HG03460 (cell line): ENCODE results near the gene GFPT1.
"Not testable (repeated sequence)": the region's sequence is repeated elsewhere in the genome, so short reads cannot be mapped to it uniquely, and the experiment has no call there.

Source experiments
- ATAC-seq: cut with Tn5 transposase; IDR thresholded peaks from one replicate; pipeline ENCODE4 v1.9.1; 2021; ENCODE audit not compliant: unreplicated experiment

Gene GFPT1

DNA sequence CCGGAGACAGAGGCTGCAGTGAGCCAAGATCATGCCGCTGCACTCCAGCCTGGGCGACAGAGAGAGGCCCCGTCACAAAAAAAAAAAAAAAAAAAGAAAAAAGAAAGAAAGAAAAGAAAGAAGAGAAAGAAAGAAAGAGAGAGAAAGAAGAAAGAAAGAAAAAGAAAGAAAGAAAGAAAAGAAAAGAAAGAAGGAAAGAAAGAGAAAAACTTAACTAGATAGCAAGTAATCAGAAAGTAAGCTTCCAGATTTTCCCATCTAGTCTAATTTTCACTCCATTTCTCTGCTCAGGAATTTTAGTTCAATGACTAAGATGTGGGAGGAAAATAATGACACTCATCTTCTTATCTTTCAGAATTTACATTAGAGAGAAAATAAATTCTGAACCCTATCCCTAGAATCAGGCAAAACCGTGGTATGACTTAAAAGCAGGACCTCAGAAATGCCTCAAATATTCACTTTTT is 2.4 kb downstream of the GFPT1 start:
- no peak for ATAC-seq

DNA sequence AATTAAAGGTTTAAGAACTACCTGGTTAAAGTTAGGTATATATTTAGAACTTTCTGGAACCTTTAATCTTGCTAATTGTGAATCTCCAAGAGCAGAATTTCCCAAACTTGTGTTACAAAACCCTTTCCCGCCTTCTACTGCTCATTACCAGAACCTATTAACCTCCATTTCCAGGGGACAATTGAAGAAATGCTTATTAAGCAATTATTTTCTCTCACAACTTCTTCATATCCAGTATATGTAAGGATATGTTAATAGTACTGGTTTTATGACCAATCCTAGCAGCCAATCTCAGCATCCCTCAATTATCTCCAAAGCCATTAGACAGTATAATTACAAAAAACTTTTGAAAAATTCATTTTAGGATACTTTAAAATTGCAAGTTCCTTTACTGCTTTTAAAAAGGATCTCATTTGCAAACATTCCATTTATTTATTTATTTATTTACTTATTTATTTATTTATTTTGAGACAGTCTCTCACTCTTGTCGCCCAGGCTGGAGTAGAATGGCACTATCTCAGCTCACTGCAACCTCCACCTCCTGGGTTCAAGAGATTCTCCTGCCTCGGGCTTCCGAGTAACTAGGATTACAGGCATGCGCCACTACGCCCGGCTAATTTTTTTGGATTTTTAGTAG is 3.7 kb downstream of the GFPT1 start:
- no peak for ATAC-seq

DNA sequence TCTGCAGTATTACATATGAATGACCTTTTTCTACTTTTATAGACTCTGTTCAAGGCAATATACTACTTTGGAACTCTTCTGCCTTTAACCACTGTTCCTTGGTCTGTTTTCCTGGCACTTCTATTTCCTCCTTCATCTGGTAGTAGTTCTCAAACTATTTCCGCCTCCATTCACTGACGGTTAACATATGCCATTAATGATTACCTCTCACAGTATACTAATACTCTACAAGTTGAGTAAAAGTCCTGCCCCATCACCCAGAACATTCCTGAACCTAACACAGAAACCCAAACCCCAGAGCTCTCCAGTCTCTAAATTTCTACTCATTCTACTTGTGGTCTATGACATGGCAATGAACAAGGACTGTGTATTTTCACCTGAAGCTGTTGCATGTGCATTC is 4.5 kb downstream of the GFPT1 start:
- ATAC-seq = no peak

DNA sequence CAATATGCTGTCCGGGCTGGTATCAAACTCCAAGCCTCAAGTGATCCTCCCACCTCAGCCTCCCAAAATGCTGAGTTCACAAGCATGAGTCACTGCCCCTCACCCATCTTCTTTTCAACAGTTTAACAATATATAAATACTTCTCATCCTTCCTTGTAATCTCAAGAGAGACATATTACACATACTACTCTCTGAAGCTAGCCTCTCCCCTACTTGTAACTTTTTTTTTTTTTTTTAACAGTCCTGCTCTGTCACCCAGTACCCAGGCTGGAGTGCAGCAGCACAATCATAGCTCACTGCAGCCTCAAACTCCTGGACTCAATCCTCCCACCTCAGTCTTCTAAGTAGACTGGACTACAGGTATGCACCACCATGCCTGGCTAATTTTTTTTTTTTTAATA is 5.7 kb downstream of the GFPT1 start:
- ATAC-seq = no peak

DNA sequence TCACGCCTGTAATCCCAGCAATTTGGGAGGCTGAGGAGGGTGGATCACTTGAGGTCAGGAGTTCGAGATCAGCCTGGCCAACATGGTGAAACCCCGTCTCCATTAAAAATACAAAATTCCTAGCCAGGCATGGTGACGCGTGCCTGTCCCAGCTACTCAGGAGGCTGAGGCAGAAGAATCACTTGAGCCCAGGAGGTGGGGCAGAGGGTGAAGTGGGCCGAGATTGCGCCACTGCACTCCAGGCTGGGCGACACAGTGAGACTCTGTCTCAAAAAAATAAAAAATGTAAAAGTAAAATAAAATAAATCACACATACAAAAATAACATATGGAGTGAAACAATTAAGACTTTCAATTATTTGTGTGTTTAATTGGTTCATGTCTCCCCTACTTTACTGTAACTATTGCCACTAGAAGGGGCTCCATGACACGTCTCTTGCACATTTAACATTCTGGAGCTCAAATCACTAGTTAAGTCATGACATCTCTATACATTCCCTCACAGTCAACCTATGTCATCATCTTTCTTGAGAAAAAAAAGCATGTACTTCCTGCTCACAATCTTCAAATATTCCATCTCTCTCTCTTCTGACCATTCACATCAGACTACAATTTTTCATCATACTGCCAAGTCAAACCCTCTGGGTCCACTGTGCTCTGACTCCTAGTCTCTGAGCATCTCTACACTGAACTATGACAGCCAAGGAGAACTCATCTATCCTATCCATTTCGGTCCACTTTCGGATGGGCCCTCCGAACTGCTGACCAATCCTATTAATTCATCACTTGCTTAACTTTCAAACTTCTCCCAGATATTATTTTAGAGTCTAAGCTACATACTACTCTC is 6.7 kb downstream of the GFPT1 start:
- ATAC-seq = no peak

DNA sequence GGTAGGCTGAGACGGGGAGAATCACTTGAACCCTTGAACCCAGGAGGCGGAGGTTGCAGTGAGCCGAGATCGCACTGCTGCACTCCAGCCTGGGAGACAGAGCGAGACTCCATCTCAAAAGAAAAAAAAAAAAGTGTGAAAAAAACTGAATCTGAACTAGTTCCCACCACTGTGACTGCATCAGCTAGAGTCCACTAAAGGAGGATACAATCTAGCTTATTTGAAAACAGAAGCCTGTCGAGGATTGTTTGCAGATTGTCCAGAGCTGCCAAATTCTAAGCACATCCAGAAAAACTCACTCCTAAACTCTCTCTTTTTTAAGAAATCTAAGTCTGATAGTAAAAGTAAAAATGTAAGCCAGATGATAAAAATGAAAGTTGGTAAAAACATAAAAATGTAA is 10.6 kb downstream of the GFPT1 start:
- no peak for ATAC-seq

DNA sequence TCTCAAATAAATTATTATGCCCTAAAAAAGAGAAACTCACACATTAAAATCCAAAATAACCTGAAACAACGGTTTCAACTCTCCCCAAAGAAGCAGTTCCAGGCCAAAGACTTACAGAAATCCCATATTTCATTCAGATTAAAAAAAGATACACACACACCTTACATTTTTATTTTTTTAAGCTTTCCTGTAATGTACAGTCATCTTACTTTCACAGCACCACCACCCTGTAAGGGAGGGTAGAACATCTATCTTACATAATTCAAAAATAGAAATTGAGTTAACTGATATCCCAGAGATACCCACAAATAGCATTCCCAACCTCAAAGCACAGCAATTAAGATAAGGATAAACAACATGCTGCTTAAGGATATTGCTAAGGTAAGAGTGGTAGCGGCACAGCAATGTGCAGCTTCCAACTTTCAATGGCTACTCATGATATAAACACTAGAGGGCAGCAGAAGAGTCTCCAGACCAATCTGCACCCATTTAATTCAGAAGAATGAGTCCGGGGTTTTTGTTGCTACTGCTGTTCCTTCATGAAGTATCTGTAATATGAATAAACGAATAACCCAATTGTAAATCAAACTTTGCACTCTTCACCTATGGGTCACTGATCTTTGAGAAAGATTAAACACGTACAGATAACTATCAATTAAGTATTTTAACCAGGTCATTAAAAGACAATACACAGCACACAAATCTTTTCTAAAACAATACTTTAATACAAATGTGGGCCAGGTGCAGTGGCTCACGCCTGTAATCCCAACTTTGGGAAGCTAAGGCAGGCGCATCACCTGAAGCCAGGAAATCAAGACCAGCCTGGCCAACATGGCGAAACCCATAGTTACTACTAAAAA is 11.3 kb downstream of the GFPT1 start:
- ATAC-seq = no peak

DNA sequence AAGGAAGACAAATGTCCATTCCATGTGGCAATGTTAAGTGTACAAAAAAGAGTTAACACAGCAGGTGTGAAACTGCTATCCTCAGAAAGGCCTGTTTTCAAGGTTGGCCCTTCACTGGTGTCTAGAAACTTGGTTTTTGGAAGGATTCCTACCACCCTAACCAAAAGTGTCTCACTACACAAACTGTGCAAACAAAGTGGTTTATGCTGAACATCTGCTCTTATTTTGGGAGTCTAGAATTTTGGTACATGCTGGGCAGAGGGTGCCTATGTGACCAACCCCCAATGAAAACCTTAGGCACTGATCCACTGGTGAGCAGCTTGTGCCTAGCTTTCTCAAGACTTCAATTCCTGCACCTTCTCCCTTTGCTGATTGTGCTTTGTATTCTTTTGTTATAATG is 14.3 kb downstream of the GFPT1 start:
- no peak for ATAC-seq

DNA sequence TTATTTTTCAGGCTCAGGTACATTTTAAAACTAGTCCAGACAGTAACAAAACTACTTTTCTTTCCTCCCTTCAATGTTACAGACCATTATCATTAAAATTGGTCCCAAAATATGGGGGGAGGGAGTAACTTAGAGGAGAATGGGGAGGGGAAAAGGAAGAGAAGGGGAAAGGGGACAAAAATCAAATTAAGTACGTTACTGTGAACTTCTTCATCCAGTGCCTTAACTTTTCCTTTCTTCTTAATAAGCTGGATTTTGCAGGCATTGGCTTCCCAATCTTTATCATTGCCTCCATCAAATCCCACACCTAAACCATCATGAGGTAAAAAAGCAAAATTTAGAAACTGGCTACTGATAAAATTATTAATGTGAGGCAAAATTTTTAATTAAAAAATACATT is 17.2 kb downstream of the GFPT1 start:
- ATAC-seq = no peak

DNA sequence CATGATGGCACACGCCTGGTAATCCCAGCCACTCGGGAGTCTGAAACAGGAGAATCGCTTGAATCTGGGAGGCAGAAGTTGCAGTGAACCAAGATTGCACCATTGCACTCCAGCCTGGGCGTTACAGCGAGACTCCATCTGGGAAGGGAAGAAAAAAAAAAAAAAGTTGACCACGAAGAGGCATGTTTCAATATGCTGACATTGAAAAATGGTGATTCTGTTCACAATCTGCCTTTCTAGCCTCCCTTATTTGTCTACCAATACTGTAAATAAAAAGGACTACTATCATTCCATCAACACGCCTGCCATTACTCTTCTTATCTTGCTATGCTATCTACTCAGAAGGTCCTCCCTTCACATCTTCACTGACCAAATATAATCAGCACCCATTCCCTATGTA is 18.4 kb downstream of the GFPT1 start:
- no peak for ATAC-seq

DNA sequence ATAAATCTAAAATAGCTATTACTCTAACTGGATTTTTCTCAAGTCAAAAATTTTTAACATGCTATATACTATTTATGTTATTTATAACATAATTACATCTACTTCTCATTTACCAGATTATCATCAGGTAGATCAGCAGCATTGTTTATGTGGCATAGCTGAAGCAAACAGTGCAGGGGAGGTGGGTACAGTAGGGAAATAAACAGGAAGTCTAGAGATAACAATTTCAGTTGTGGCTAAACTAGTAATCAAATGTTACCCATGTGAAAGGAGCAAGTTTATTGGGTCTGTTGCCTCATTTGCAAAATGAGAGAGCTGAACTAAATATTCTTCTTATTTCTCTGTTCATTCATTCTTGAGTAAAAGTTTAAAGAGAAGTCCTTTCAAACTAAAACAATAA is 27.7 kb downstream of the GFPT1 start:
- no peak for ATAC-seq

DNA sequence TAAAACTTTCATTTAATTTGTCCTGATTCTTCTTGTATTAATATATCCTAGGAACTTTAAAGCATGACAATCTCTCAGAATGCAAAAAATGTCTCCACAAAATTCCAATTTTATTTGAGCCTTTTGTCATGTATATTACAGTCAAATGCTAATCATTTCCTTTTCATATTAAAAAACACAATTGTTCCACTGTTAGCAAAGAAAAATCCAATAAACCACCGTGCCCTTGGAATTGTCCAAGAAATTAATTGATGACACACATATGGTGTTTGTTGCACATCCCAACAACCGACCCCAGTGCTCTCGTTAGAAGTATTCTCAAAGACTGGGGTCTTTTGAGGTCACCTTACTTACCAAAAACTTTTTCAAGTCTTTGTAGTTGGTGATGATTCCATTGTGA is 28.1 kb downstream of the GFPT1 start:
- ATAC-seq = no peak

DNA sequence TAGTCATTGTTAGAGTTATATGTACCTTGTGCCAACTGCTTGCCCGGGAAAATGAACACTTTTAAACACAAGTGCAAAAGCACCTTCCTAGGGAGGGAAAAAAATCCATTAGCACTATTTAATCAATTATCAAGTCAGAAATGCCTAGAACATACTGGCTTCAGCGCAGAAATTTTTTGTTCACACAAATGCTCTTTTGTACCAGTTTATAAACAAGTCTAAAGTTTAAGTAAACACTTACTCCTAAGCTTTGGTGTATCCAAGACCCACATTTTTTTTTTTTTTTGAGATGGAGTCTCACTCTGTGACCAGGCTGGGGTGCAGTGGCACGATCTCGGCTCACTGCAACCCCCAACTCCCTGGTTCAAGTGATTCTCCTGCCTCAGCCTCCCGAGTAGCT is 30.6 kb downstream of the GFPT1 start:
- ATAC-seq = no peak

DNA sequence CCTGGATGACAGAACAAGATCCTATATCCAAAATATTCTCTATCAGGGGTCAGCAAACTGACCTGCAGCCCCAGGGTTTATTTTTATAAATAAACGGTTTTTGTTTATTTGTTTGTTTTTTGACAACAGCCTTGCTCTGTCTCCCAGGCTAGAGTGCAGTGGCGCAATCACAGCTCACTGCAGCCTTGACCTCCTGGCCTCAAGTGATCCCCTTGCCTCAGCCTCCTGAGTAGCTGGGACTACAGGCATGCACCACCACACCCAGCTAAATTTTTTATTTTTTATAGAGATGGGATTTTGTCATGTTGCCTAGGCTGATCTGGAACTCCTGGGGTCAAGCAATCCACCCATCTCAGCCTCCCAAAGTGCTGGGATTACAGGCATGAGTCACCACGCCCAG is 32.1 kb downstream of the GFPT1 start:
- not testable (repeated sequence) for ATAC-seq

DNA sequence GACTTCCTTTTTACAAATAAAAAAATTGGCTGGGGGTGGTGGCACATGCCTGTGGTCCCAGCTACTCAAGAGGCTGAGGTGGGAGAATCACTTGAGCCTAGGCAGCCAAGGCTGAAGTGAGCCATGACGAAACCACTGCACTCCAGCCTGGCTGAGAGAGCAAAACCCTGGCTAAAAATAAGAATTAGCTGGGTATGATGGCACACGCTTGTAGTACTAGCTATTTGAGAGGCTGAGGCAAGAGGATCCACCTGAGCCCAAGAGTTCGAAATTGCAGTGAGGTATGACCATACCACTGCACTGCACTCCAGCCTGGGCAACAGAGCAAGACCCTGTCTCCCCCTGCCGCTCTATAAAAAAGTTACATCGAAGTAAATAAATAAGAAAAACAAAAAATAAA is 33.7 kb downstream of the GFPT1 start:
- no peak for ATAC-seq

DNA sequence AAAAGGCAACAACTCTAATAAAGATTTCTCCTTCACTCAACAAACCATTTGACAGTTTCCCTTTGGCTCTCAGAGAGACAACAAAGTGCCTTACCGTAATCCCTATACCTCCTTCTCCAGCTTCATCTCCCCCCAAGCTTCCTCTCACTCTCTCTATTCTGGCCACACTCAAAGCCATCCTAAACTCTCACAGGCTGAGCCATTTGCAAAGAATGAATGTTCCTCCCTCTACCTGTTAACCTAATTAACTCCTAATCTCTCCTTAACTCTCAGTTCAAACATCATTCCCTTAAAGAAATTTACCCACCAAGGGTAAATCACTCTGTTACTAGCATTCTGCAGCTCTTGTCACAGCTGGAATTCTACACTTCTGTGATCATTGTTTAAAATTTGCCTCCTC is 38.2 kb downstream of the GFPT1 start:
- no peak for ATAC-seq

DNA sequence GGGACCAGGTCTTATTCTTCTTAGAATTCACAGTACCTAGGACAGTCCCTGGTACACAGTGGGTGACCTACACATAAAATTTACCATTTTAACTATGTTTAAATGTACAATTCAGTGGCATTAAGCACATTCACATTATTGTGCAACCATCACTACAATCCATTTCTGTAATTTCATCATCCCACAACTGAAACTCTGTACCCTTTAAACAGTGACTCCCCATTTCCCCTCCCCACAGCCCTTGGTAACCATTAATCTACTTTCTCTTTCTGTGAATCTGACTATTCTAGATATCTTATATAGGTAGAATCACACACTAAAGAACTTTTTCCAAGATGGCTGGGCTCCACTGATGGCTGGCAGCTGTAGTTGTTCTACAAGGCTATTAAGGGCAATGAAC is 41.6 kb downstream of the GFPT1 start:
- ATAC-seq = peak; percentile 80

DNA sequence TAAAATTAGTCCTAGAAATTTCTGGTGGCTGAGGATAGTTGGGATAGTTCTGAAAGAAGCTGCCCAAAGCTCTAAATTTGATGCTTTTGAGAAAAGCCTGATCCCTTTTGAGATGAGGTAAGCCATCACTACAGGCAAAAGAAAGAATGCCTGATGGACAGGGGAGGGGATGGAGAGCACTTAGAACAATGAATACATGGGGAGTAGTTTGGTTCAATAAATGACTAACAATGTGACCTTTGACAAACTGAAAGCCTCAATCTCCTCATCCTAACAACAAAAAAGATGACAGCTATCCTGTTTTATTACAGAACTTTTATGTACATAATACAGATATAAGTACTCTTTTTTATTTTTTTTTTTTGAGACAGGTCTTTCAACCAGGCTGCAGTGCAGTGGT is 42.7 kb downstream of the GFPT1 start:
- no peak for ATAC-seq

DNA sequence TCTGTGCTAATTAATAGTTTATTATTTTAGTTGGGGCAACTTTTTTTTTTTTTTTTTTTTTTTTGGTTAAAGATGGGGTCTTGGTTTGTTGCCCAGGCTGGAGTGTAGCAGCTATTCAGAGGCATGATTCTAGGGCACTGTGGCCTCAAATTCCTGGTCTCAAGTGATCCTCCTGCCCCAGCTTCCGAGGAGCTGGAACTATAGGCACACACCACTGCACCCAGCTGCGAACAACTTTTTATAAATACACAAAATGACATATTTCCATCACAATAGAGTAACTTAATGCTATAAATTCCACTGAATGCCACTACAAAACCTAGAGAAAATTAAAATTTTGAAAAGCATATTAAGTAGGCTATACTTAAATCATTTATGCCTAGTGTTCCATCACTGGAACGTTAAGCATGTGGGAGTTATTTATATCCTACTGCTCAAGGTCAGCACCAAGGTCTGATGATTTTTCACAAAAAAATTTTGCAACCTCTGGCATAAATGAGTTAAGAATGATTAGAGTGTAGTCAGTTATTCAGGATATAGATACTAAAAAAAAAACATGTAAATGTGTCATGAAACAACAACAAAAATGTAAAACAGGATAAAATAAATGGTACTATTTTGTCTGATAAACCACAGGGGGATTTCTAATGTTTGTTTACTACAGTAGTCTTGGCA is 46.8 kb downstream of the GFPT1 start:
- no peak for ATAC-seq

DNA sequence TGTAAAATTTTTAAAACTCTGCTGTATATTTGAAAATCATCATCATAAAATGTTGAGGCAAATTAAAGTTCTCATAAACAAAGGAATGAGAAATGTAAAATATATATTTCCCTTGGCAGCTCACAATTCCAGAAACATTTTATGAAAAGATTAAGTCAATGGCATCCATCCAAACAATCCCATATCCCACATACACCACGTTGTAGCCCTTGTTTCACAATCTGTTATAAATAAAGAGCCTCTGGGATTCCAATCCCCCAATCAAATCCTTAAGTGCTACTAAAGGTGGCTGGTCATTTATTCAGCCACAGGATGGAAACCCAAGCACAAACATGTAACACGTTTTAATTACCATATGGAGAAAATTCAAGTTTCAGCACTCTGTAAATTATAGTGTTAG is 51.7 kb downstream of the GFPT1 start:
- no peak for ATAC-seq

DNA sequence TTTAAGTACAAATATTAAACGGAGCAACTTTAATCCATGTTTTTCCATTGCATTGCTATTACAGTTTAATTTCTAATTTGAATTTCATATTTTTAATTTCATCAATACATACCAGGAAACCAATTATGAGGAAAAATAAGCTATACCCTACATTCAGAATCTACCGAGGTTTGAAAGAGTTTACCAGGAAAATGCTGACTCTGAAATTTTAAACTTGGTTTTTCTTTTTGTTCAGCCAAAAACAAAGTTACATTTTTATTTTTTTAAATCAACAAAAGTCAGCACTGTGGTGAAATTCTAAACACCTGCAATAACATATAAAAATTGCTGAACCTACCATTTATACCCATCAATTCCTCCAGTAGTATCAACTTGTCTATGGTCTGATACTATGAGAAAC is 53.7 kb downstream of the GFPT1 start:
- ATAC-seq = no peak
